K562 (cell line): Measurements from ENCODE around the gene TMED6. TPM values are rescaled to one million over a fixed set of nuclear protein-coding genes. Genes with fewer than 3 reads are reported as not detected.

ENCODE experiments used
- LEF1 ChIP-seq: fragments of 450-650 bp; IDR thresholded peaks from 2 replicates; pipeline ENCODE4 v1.6.1; 2016; ENCODE audit warnings: mild to moderate bottlenecking
- MCM2 ChIP-seq: fragments of 450-650 bp; IDR thresholded peaks from 2 replicates; pipeline ENCODE4 v1.6.1; 2017; ENCODE audit warnings: low read depth, mild to moderate bottlenecking
- PHF8 ChIP-seq: fragments of 200-600 bp; sonication (generic); IDR thresholded peaks from 2 replicates; pipeline ENCODE4 v1.6.1; 2012; ENCODE audit warnings: mixed run types, mild to moderate bottlenecking, inconsistent platforms, low read length, moderate library complexity, borderline replicate concordance
- PPARD ChIP-seq: fragments of 250-450 bp; sonication (Bioruptor Pico); IDR thresholded peaks from 2 replicates; pipeline ENCODE4 v1.8.0; 2022; ENCODE audit warnings: inconsistent platforms, mild to moderate bottlenecking, moderate library complexity
- ZNF318 ChIP-seq, 2 experiments: fragments of 450-650 bp; IDR thresholded peaks; 2 replicates each; pipeline ENCODE4 v1.6.1; 2016; ENCODE audit warnings: mild to moderate bottlenecking in 2 of 2, borderline replicate concordance in 1 of 2, low read depth in 1 of 2, moderate library complexity in 1 of 2
- ZNF431 ChIP-seq: sonication (generic); formaldehyde crosslinking; IDR thresholded peaks from 2 replicates; pipeline ENCODE4 v1.8.0; 2022; ENCODE audit warnings: mild to moderate bottlenecking, missing genetic modification reagents
- polyA plus RNA-seq, 8 experiments: library from polyadenylated mRNA; depleted of rRNA in 4 of 8; stranded (reverse) in 5 of 8; unstranded in 3 of 8; fragments of >200 nt; fragmentation: Nextera tagmentation in 2 of 8; fragmentation: Illumina TruSeq in 1 of 8; extraction: Ambion mirVana in 2 of 8; extraction: Trizol in 1 of 8; gene quantifications; 2 replicates each; pipeline versions ENCODE4 v1.2.1 to v1.2.3, GENCODE V29; 2011 to 2014; ENCODE audit warnings: inconsistent platforms in 1 of 8, missing spikeins in 1 of 8
- total RNA-seq, 7 experiments: library from RNA; depleted of rRNA in 6 of 7; stranded (reverse); fragments of >200 nt in 6 of 7; fragmentation: Illumina TruSeq in 2 of 7; extraction: Trizol in 2 of 7; gene quantifications; 2 replicates each; pipeline versions ENCODE4 v1.2.1 to v1.2.3, GENCODE V29; 2011 to 2021; ENCODE audit warnings: low replicate concordance in 1 of 7

Gene TMED6
- total and polyA plus RNA-seq, 9 of the 15 experiments (the other 6 are each of a cell fraction or from before 2014, with no cell fraction given): 0.14 to 0.45 (median 0.25) TPM; not detected in 2

- peak; percentile 88; the same call in 1 of the 2 replicates for TF ChIP-seq PHF8
- no peak for TF ChIP-seq ZNF318 (IDR thresholded peaks at IDR 0.05; ENCODE audit: borderline replicate concordance in 1 of 2, low read depth in 1 of 2)
- no peak for TF ChIP-seq ZNF431 (CRISPR knock-in tag)
- TF ChIP-seq MCM2: no peak
- no peak for TF ChIP-seq PPARD (CRISPR knock-in tag)
- TF ChIP-seq LEF1: no peak
- TF ChIP-seq, all 486 proteins: peak for 124
These were observed 21.1 kb downstream of the TMED6 start, which contains the start of gene PDF (continued) for GRCh38 chr16:69330286-69331109.
